A549 treated with CpdA at 1 μM for 4 hours (cell line): Measurements from ENCODE around the gene C1QBP. TPM values are rescaled to one million over a fixed set of nuclear protein-coding genes. Genes with fewer than 3 reads are reported as not detected.

Source experiments
- total RNA-seq: library from RNA; stranded (reverse); fragments of 200-300 nt; extraction: Qiagen RNA extraction; gene quantifications from 5 replicates; pipeline ENCODE4 v1.2.3, GENCODE V29; 2022; ENCODE audit warnings: low read depth

Gene C1QBP
- total RNA-seq = 514 to 605 TPM (median 589 TPM) in 5 replicates

GRCh38 chr17:5438716-5439445 lies at the start of gene C1QBP:
C1QBP (minus strand) TSS chr17:5439155; CDS start chr17:5439073, 82 bp downstream.

GRCh38 chr17:5486206-5487124 lies 47.5 kb upstream of the C1QBP start, which contains the start of gene MIS12:
MIS12 (plus strand) TSS chr17:5486566; CDS start chr17:5488863, 2,297 bp downstream.

GRCh38 chr17:5485270-5486205 lies 46.6 kb upstream of the C1QBP start, which contains the start of gene DERL2:
DERL2 (minus strand) TSS chr17:5486178; CDS start chr17:5486161, 17 bp downstream.

GRCh38 chr17:5419959-5420653 lies 18.8 kb downstream of the C1QBP start, which contains the start of gene RPAIN:
RPAIN (plus strand) TSS chr17:5420182; CDS start chr17:5420211, 29 bp downstream.

GRCh38 chr17:5419356-5419958 lies 19.5 kb downstream of the C1QBP start, which contains the start of gene NUP88:
NUP88 (minus strand) TSS chr17:5419662; CDS start chr17:5419650, 12 bp downstream.

Other genes with a start within 250 kb of the C1QBP start
- gene ZNF594, start 247.3 kb downstream of the C1QBP start, total RNA-seq = 1.2 to 2.2 TPM (median 1.5 TPM) in 5 replicates
- gene SCIMP, start 204.3 kb downstream of the C1QBP start, total RNA-seq = not detected in 5 replicates
- 38.6 to 45.7 TPM (median 43.3 TPM) in 5 replicates for gene RABEP1, start 156.9 kb downstream of the C1QBP start, total RNA-seq
- gene NUP88, start 19.5 kb downstream of the C1QBP start, total RNA-seq = 76.8 to 117 TPM (median 93.6 TPM) in 5 replicates
- 34.4 to 59.6 TPM (median 35.3 TPM) in 5 replicates for gene RPAIN, start 19.0 kb downstream of the C1QBP start, total RNA-seq
- gene DHX33, start 29.8 kb upstream of the C1QBP start, total RNA-seq = 25.2 to 30.9 TPM (median 30.0 TPM) in 5 replicates
- gene DERL2, start 47.0 kb upstream of the C1QBP start, total RNA-seq = 99.9 to 135 TPM (median 115 TPM) in 5 replicates
- 18.1 to 21.5 TPM (median 20.4 TPM) in 5 replicates for gene MIS12, start 47.4 kb upstream of the C1QBP start, total RNA-seq
- gene NLRP1, start 145.4 kb upstream of the C1QBP start, total RNA-seq = 2.2 to 4.9 TPM (median 3.4 TPM) in 5 replicates